Uterus (tissue), 2 donors: Measurements from ENCODE around the gene PRSS57.

Source experiments
- POLR2A ChIP-seq, 2 donors: fragments of 450-650 bp; IDR thresholded peaks; one replicate each; pipeline ENCODE4 v1.6.1; 2016; ENCODE audit warnings: antibody characterized with exemption in 2 of 2, mild to moderate bottlenecking in 1 of 2, moderate library complexity in 1 of 2
- TF ChIP-seq, protein P1 (sequence below), 4 experiments: fragments of 200-600 bp in 2 of 4; fragments of 450-650 bp in 2 of 4; sonication (generic) in 2 of 4; IDR thresholded peaks; one replicate each; pipeline ENCODE4 v1.5.1; 2016 to 2019; ENCODE audit warnings: antibody characterized with exemption in 4 of 4, mild to moderate bottlenecking in 2 of 4, moderate library complexity in 1 of 4

GRCh38 chr19:732148-733069 lies 37.2 kb upstream of the PRSS57 start:
- TF ChIP-seq, protein P1, sequence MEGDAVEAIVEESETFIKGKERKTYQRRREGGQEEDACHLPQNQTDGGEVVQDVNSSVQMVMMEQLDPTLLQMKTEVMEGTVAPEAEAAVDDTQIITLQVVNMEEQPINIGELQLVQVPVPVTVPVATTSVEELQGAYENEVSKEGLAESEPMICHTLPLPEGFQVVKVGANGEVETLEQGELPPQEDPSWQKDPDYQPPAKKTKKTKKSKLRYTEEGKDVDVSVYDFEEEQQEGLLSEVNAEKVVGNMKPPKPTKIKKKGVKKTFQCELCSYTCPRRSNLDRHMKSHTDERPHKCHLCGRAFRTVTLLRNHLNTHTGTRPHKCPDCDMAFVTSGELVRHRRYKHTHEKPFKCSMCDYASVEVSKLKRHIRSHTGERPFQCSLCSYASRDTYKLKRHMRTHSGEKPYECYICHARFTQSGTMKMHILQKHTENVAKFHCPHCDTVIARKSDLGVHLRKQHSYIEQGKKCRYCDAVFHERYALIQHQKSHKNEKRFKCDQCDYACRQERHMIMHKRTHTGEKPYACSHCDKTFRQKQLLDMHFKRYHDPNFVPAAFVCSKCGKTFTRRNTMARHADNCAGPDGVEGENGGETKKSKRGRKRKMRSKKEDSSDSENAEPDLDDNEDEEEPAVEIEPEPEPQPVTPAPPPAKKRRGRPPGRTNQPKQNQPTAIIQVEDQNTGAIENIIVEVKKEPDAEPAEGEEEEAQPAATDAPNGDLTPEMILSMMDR (IDR thresholded peaks at IDR 0.05), result no peak
- no peak for TF ChIP-seq POLR2A (IDR thresholded peaks at IDR 0.05)
